ENCODE measurements around the gene OPA3. TPM values are rescaled to one million over a fixed set of nuclear protein-coding genes. Genes with fewer than 3 reads are reported as not detected.

The OPA3 gene
- total RNA-seq, 1 donor from 2014 or later, result 21.1 TPM

DNA sequence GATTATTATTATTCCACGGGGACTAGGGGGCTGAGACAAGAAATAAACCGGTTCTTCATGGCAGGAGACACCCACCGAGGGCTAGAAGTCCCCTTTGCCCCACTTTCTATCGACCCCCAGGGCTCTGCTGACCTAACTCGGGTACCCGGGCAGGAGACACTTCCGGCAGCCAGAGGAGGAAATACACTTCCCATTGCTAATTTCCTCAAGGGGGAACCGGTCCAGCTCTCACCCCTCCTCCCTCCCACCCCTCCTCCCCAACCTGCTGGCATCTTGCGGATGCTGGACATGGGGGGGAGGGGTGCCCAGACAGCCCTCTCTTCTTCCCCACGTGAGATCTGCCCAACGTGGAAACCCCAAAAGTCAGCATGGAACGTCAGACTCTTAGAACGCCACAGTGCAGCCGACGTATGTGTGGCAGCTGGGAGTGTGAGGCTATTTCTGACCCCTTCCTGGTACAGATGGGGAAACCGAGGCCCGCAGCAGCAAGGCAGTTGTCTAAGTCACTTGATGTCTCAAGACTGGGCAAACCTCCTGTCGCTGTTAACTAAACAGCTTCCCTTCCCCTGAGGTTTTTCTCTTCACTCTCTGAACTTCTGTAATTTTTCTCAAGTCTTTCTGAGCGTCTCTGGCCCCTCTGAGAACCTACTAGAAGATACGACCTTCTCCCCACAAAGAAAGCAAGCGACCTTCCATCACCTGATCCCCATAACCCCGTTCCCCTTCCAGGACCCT, 13.8 kb upstream of the OPA3 start:
- DNase-seq (ENCODE audit: low spot score), result no peak

DNA sequence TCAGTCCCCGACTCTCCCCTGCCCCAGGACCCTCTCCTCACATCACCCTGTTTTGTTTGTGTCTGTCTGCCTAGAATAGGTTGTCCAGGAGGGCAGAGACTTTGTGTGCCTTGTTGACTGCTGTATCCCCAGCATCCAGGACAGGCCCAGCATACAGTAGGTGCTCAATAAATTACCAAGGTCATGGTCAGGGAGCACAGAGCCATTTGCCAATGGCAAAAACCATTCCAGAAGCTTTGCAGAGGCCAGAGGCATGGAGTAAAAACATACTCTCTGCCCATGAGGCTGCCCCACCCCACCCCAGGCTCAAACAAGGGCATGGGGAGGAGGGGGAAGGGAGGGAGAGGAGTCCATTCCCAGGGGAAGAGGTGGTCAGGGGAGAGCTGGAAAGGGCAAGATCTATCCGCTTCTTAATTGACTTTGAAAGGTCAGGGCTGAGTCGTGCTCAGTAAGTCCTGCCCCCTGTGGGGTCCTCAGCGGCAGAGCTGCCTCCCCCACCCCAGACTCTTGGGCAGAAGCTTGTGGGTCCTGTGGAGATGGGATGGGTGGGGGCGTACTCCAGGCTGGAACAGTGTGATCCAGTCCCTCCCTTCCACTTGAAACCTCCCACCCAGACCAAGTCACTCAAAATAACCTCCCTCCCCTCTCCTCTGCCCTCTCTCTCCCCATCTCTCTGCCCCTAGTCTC, 13.0 kb upstream of the OPA3 start:
- DNase-seq (ENCODE audit: low spot score), result no peak

DNA sequence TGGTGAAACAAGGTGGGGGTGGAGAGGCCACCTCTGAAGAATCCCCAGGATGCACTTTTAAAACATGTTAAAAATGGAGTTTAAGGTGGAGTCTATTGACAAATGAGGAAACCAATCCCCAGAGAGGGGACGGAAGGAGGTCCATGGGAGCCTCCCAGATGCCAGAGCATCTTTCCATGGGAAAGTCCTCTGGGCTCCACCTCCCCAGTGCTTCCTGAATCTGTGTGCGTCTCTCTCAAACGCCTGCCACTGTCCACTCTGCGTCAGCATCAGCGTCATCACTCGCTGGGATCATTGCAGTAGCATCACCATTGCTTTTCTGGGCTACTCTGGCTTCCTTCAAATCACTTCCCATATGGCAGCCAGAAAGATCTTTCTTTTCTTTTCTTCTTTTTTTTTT, 11.2 kb upstream of the OPA3 start:
- no peak for DNase-seq (ENCODE audit: low spot score)

DNA sequence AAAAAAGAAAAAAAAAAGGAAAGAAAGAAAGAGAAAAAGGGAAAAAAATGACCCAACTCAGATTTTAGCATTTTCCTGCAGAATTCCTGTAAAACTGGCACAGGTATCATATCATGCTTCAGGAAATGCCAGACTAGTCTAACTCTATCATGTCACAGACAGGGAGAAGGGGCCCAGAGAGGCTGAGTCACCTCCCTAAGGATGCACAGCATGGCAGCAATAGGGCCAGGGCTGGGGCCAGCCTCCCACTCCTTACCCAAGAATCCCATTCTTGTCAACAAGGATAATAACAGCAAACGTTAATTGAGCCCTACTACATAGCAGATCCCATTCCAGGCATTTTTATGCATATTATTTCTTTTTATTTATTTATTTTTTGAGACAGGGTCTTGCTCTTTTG, 8.9 kb upstream of the OPA3 start:
- no peak for DNase-seq (ENCODE audit: low spot score)

DNA sequence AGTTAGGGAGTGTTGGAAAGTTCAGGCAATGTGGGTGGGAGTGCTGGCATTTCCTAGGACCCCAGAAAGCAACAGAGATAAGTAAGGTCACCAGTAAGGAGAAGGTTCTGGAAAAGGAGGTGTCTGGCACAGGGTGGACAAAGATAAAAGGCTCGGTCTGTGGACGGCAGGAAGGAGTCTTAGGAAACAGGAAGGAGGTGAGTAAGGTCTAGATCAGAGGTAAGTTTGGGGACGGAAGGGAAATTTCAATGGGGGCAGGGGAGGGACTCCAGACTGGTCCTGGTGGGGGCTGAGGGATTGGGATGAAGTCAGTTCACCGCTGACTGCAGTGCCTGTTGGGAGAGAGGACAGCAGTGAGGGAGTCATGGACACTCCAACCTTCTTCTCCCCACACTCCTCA, 7.8 kb upstream of the OPA3 start:
- no peak for DNase-seq (ENCODE audit: low spot score)

DNA sequence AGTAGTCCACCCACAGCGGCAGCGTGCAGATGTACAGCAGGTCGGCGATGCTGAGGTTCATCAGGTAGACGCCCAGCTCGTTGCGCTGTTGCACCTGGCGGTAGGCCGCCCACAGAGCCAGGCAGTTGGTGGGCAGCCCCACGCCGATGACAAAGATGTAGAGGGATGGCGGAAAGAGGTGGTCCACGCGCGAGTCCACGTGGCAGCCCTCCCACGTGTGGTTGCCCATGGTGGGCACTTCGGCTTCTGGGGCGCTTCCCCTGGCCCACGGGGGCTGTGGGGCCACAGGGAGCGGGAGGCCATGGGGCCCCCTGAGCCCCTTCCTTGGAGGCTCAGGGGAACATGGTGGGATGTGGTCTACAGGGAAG, 7.0 kb upstream of the OPA3 start:
- DNase-seq (ENCODE audit: low spot score), result no peak

DNA sequence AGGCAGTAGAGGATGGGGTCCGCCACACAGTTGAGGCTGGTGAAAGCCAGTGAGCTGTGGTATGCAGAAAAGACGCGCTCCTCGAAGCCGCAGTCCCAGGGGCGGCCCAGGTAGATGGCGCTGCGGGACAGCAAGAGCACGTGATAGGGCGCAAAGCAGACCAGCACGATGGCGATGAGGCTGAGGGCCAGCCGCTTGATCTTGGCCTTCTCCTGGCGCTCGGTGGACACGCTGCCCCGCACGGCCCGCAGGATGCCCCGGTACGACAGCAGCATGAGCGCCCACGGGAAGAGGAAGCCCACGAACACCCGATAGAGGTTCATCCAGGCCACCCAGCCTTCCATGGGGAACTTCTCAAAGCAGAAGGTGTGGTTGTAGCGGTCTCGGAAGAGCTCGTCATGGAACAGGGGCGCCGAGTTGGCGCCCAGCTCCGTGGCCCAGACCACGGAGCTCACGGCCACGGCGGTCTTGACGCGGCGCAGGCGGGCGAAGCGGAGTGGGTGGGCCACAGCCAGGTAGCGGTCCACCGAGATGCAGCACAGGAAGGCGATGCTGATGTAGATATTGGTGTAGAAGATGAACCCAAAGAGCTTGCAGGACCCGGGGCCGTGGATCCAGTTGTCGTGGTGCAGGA, 6.5 kb upstream of the OPA3 start:
- no peak for DNase-seq (ENCODE audit: low spot score)

DNA sequence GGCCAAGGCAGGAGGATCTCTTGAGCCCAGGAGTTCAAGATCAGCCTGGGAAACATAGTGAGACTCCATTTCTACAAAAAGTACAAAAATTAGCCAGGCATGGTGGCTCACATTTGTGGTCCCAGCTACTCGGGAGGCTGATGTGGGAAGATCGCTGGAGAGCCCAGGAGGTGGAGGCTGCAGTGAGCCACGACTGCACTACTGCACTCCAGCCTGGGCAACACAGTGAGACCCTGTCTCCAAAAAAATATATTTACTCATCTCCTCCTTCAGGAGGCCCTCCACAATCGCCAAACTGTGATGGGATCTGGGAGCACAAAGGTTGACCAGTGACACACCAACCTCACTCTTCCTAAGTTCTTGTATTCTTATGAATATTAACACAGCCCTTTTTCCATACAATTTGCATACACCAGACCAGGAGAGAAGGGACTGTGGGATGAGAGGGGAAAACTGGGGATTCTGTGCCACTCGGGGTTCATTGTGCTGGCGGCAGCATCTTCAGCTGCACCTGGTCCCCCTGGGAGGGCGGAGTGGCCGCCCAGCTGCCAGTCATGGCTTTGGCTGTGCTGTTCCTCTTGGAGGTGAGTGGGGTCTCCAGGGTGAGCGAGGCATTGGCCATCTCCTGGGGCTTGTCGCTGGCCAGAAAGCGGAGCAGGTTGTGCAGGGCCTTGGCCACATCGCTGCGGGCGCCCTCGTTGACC, 5.8 kb upstream of the OPA3 start:
- DNase-seq (ENCODE audit: low spot score), result no peak

DNA sequence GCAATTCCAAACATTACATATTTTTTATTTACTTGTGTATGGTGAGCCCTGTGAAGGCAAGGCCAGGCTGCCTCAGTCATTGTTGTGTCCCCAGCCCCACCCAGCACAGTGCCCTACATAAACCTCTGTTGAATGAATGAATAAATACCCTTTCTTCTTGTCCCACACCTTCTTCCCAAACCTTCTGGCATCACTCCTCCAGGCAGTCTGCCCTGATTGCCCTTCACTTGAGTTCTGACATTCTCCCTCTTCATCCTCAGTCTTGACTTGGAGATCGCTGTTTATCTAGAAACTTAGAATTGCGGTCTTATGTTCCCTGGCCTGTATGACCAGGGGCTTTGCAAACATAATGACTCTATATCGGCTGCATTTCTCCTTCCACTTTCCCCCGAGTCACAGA, 5.2 kb upstream of the OPA3 start:
- DNase-seq (ENCODE audit: low spot score), result no peak

DNA sequence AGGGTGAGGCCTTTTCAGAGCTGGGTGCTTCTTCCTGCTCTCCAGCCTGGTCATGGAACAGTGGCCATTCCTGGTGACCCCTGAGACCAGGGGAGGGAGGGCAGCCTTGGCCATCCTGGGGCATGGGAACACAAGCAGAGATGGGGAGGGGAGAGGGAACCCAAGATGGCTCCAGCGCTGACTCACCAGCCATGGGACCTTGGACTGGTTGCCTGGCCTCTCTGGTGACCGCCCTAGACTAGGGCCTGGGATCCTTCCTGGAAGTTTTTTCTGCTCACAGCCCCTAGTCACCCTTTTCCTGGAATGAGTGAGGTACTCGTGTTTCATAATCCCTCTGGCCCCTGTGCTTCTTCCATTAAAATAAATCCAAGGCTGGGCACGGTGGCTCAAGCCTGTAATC, 3.3 kb upstream of the OPA3 start:
- DNase-seq (ENCODE audit: low spot score), result no peak

DNA sequence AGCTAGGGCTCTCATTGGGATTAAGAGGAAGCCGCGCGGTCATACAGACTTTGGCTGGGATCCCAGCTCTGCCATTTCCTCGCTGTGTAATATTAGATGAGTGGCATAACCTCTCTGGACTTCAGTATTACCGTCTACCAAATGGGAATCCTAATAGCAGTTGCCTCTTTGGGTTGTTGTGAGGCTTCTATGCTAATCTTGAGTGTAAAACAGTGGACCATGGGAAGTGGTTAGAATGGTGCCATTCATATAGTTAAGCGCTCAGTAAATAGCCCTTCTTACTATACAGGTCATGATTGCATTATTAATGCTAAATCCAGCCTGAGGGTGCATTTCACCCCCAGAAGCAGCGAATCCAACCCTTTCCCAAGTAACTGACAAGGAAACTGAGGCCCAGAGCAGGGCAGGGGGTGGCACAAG, 566 bp upstream of the OPA3 start:
- no peak for DNase-seq (ENCODE audit: low spot score)

DNA sequence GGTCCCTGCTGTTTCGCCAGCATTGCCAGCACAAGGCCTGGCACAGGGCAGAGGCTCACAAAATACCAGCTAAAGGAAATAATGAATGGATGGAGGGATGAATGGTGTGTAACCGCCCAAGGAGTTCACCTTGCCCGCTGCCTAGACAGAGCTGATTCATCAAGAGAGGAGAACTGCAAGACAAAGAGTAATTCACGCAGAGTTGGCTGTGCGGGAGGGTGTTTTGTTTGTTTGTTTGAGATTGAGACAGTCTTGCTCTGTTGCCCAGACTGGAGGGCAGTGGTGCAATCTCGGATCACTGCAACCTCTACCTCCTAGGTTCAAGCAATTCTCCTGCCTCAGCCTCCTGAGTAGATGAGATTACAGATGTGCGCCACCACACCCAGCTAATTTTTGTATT, 3.0 kb downstream of the OPA3 start:
- no peak for DNase-seq (ENCODE audit: low spot score)

DNA sequence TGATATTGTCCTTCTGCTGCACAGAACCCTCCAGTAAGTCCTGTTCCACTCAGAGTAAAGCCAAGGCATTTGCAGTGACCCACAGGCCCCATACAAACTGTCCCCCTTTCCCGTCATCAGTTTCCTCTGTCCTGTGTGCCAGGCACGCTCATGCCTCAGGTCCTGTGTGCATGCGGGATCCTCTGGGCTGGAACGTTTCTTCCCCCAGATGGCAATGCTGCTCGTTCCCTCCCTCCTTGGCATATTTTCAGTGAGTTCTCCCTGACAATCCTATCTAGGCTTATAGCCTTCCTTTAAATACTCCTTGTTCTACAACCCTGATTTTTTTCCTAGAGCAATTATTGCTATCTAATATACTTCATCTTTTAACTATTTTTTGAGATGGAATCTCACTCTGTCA, 5.7 kb downstream of the OPA3 start:
- no peak for DNase-seq (ENCODE audit: low spot score)

DNA sequence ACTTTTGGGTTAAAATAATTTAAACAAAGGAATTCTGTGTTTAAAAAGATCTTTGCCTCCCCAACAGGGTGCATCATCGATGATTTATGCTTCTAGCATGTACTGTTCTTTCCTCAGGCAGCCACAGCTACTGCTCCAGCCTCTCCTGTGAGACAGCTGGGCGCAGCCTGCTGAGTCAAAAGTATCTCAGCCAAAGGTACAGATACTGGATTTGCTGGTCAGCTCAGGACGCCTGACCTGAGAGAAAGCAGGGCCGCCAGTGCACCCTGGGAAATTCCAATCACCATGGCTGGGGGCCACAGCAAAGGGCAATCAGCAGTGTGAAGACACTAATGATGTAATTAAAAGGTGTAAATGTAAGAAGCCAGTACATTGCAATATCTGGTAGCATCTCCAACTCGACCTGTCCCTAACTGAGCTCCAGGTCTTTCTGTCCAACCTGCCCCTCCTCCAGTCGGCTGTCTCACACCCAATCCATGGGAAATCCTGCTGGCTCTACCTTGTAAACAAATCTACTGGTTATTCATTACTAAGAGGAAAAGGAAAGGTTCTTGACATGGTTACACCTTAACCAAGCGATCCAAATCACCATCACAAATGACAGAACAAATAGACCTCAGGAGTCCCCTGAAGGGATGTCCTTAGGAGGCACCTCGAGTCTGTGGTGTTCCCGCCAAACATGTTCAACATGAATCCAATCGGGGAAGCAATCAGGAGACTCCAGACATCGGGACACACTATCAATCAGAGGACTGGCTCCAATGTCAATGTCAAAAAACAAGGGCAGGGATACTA, 7.3 kb downstream of the OPA3 start:
- DNase-seq (ENCODE audit: low spot score), result peak; percentile 68

DNA sequence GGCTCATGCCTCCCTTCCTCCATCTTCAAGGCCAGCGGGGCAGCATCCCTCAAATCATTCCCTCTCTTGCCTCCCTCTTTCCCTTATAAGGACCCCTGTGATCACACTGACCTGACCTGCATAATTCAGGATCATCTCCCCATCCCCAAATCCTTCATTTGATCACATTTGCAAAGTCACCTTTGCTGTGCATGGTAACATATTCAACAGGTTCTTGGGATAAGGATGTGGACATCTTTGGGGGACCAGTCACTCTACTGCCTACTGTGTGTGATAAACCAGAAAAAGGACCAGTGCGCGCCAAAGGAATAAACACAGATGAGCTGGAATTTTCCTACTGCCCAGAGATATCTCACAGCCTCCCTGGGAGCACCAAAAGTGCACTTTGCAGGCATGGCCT, 7.9 kb downstream of the OPA3 start:
- no peak for DNase-seq (ENCODE audit: low spot score)

DNA sequence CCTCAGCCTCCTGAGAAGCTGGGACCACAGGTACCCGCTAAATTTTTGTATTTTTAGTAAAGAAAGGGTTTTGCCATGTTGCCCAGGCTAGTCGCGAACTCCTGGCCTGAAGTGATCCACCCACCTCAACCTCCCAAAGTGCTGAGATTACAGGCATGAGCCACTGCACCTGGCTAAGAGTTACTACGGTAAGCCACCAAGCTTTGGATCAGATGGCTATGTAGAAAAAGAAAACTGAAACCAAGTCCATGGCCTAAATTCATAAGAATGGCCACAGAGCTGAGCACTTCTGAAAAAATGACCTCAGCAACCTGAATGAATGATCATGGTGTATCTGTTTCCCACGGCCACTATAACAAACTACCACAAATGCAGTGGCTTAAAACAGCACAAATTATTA, 9.4 kb downstream of the OPA3 start:
- DNase-seq (ENCODE audit: low spot score), result no peak

DNA sequence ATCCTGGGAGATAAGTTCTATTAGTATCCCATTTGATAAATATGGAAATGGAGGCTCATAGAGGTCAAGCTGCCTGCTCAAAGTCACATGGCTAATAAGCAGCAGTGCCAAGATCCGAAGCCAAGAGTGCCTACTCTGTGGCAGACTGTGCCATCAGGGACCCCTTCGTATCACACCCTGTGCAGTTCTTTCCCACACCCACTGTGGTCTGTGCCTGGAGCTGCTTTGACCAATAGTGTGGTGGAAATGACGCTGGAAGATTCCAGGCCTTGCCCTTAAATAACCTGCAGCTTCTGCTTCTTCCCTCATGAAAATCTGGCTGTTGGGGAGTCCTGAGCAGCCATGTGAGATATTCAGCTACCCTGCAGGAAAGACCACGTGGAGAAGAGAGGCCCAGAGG, 10.1 kb downstream of the OPA3 start:
- no peak for DNase-seq (ENCODE audit: low spot score)

DNA sequence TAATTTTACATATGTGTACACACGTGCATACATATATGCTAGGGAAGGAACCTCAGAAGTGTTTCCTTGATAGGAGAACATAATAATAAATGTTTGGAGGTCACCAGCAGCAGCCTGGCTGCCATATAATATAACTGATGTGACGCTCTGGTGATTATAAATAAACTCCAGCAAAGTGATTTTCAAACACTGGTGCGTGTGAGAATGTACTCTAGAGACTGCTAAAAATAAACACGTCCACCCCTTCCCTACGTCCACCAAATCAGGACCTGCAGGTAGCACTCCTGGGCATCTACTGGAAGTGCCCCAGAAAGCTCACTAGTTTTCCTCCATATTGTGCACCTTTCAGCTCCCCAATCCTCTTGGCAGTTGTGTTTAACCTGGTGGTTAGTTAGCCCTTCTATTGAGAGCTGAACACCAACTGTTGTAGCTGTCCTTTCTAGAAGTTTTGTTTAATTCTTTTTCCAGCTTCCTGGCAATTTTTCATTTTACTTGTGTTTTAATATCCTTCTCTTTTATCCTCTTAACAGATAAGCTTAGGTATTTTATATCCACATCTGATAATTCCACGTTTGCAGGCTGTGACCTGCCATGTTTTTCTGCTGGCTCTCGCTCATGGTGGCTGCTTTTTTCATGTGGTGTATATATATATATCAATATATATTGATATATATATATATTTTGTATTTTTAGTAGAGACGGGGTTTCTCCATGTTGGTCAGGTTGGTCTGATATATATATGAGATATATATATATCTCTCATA, 13.0 kb downstream of the OPA3 start:
- no peak for DNase-seq (ENCODE audit: low spot score)

DNA sequence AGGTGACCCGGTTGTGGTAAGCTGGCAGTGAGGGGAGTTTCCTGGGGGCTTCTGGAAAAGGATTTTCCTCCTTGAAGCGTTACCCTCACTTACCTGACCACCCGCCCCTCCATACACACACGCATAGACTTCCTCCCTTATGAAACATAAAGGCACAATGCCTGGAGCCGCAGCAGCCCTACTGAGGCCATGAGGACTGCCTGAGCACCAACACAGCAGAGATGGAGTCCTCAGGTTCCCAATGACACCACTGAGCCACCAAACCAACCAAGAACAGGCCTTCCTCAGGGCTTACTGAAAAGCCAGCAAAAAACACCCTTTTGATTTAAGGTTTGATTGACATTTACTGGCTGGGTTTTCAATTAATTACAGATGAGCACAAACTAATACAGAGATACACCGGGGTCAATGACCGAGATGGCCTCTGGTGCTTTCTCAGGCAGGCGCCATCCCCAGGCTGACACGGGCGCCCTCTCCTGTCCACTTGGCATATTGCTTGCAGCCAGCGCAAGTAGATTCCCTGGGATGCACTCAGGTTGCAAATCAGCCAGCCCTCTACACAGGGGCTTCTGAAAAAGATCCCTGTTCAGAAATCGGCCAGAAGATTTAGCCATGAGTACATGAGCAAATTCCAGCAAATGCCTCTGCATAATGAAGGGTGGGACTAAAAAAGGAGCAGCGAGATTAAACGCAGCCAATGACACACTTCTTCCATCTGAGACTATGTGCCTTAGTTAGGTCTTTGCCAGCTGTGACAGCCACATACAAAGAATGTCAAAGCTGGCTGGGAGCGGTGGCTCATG, 14.8 kb downstream of the OPA3 start:
- no peak for DNase-seq (ENCODE audit: low spot score)

DNA sequence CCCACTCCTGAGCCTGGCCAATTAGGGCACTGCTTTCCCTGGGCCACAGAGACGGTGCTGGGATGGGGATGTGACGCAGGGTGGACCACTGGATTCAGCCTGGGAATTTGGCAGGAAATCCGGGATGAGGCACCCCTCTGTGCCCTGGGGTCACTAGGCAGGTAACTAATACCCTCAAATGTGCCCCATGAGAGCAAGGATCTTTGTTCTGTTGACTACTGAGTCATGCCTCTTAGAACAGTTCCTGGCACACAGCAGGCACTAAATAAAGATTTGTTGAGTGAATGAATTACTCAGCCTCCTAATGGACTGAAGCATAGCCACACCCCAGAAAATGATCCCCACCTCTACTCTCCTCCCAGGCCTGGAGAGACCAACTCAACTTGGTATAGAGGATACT, 15.9 kb downstream of the OPA3 start:
- DNase-seq (ENCODE audit: low spot score), result no peak
